HG03139 (cell line): ENCODE data around the gene PTPN11.

ENCODE experiments used
- ATAC-seq: cut with Tn5 transposase; IDR thresholded peaks from one replicate; pipeline ENCODE4 v1.9.1; 2021; ENCODE audit not compliant: unreplicated experiment

Gene PTPN11

GRCh38 chr12:112538740-112539139 is 120.0 kb downstream of the PTPN11 start:
- no peak for ATAC-seq

DNA sequence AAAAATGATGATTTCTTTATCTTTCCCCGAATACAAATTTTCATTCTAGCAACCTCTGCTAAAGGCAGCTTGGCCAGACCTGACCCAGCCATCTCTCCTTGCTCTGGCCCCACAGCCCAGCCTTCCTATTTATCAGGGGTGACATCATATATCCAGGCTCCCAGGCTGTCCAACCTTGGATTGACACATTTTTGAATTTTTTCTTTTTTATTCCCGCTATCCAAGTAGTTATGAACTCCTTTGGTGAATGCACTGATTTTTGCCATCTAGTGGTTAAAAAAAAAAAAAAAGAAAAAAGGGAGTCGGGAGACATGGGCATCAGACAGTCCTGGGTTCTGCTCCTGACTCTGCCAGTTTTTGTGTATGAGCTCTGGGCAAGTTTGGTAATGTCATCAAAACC is 120.5 kb downstream of the PTPN11 start:
- ATAC-seq: no peak

GRCh38 chr12:112540021-112540420 is 121.3 kb downstream of the PTPN11 start:
- no peak for ATAC-seq

DNA sequence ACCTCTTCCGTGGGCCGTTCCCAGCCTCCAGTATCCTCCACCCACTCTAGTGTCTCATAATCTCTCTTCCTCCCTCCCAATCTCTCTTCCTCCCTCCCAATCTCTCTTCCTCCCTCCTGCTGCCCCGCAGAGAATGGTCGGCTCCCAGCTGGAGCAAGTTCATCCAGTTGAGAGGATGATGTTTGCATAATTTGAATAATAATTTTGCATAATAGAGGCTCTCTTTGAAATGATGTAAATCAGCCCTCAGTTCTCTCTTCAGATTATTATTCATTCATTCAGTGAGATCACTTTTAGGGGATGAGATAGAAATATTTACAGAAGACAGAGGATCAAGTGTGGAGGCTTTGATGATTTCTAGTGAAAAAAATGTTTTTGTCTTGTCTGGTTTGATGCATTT is 125.0 kb downstream of the PTPN11 start:
- no peak for ATAC-seq

- no peak for ATAC-seq
Measured at GRCh38 chr12:112546339-112546738, 127.6 kb downstream of the PTPN11 start.

GRCh38 chr12:112546996-112547395 is 128.2 kb downstream of the PTPN11 start:
- no peak for ATAC-seq

GRCh38 chr12:112549031-112549430 is 130.3 kb downstream of the PTPN11 start:
- no peak for ATAC-seq

- no peak for ATAC-seq
Measured at GRCh38 chr12:112551681-112552080, 132.9 kb downstream of the PTPN11 start.

DNA sequence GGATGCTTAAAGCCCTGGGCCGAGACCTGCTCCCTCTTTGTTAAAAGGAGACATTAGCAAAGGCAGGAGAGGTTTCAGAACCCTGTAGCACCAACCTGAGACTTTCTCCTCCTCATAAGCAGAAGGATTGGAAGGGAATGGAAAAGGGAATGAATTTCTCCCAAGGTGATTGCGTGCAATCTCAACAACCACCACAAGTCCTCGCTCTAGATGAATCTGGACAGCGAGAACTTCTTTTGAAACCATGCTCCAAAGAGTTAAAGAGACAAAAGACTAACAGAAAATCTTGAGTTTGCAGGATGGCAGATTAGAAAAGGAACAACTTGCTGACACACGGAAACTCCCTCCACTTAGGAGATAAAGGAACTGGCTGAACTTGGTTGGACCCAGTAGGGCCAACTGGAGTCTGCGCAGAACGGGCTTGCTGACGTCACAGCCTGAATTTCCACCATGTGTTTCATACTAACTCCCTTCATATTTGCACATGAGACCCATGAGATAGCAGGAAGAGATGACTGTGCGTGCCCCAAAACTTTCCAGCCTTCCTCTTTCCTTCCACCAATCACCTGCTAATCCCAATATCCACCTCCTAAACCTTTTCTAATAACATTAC is 137.0 kb downstream of the PTPN11 start:
- ATAC-seq: no peak

DNA sequence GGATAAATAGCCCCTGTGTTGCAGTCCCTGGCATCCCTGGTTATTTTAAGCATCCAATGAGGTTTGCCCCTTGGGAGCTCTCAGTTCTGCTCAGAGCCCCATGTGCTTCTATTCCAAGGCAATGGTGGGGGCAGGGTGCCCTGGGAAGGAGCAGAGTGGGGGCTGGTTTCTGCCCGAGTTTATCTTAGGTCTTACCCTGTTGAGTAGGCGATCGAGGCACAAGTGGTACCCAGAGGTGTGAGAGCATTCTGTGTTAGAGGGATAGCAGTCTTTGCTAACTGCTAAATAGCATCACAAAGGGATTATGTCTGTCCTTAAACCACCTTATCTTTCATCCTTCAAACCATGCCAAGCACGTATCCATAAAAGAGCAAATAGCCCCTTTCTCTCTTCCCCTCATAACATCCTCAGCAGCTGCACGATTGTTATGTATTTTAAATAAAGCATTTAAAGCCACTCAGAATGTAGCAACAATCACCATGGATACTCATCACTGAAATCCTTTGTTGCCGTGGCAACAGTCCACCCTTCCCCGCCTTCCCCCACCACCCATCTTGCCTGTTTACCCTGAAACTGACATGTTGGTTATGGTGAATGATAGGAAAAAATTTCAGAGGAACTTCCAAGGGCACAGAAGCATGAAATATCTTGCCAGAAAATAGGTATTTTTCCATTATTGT is 139.3 kb downstream of the PTPN11 start:
- ATAC-seq: no peak
